Hepatocyte (in vitro differentiated cells): ENCODE measurements around the gene NPL. TPM values are rescaled to one million over a fixed set of nuclear protein-coding genes. Genes with fewer than 3 reads are reported as not detected.

Source experiments
- DNase-seq: peaks from one replicate; pipeline ENCODE4 v3.0.0-alpha.2; 2016; ENCODE audit warnings: low spot score
- H2AFZ ChIP-seq: fragments of 200-600 bp; sonication (generic); 2 replicates; pipeline ENCODE4 v1.6.0; 2016; ENCODE audit warnings: antibody characterized with exemption, mild to moderate bottlenecking
- H3K27ac ChIP-seq: fragments of 200-600 bp; sonication (generic); 2 replicates; pipeline ENCODE4 v1.5.1; 2016; ENCODE audit warnings: mild to moderate bottlenecking
- H3K27me3 ChIP-seq: fragments of 200-600 bp; sonication (generic); 2 replicates; pipeline ENCODE4 v1.6.1; 2016
- H3K36me3 ChIP-seq: fragments of 200-600 bp; sonication (generic); replicated peaks from 2 replicates; pipeline ENCODE4 v1.5.1; 2016; ENCODE audit warnings: low read depth; ENCODE audit not compliant: insufficient read depth
- H3K4me1 ChIP-seq: fragments of 200-600 bp; sonication (generic); 2 replicates; pipeline ENCODE4 v1.5.1; 2016; ENCODE audit warnings: mild to moderate bottlenecking, moderate library complexity; ENCODE audit not compliant: insufficient read depth
- H3K4me2 ChIP-seq: fragments of 200-600 bp; sonication (generic); 2 replicates; pipeline ENCODE4 v1.6.0; 2016
- H3K4me3 ChIP-seq: fragments of 200-600 bp; sonication (generic); 2 replicates; pipeline ENCODE4 v1.5.1; 2016; ENCODE audit warnings: mild to moderate bottlenecking
- H3K79me2 ChIP-seq: fragments of 200-600 bp; sonication (generic); 2 replicates; pipeline ENCODE4 v1.6.0; 2017; ENCODE audit warnings: mild to moderate bottlenecking
- H3K9me2 ChIP-seq: fragments of 200-600 bp; sonication (generic); replicated peaks from 2 replicates; pipeline ENCODE4 v1.6.0; 2017; ENCODE audit warnings: mild to moderate bottlenecking; ENCODE audit not compliant: insufficient read depth
- H3K9me3 ChIP-seq: fragments of 200-600 bp; sonication (generic); 2 replicates; pipeline ENCODE4 v1.5.1; 2016; ENCODE audit warnings: low read depth, mild to moderate bottlenecking
- H4K20me1 ChIP-seq: fragments of 200-600 bp; sonication (generic); 2 replicates; pipeline ENCODE4 v1.6.0; 2016; ENCODE audit warnings: mild to moderate bottlenecking; ENCODE audit not compliant: insufficient read depth, poor library complexity, severe bottlenecking
- EZH2 ChIP-seq: fragments of 200-600 bp; sonication (generic); IDR thresholded peaks from 2 replicates; pipeline ENCODE4 v1.6.1; 2016; ENCODE audit warnings: antibody characterized with exemption, mild to moderate bottlenecking, borderline replicate concordance
- EZH2phosphoT487 ChIP-seq: fragments of 200-600 bp; sonication (generic); IDR thresholded peaks from one replicate; pipeline ENCODE4 v1.6.1; 2018; ENCODE audit warnings: antibody characterized with exemption, mild to moderate bottlenecking, low read depth, moderate library complexity; ENCODE audit not compliant: unreplicated experiment, severe bottlenecking
- WGBS: methylation state at CpG from one replicate; pipeline ENCODE4 v1.1.6; 2016; ENCODE audit warnings: low lambda C conversion rate; ENCODE audit errors: missing lambda C conversion rate; 5-methylcytosine and 5-hydroxymethylcytosine counted together
- polyA plus RNA-seq: library from polyadenylated mRNA; unstranded; fragments of >200 nt; fragmentation: Nextera tagmentation; extraction: Ambion mirVana; gene quantifications from 2 replicates; pipeline ENCODE4 v1.2.1, GENCODE V29; 2016
- total RNA-seq: library from RNA; depleted of rRNA; stranded (reverse); fragments of >200 nt; gene quantifications from 2 replicates; pipeline ENCODE4 v1.2.3, GENCODE V29; 2014
- TF ChIP-seq, protein P1 (sequence below): fragments of 200-600 bp; sonication (generic); IDR thresholded peaks from 2 replicates; pipeline ENCODE4 v1.5.1; 2016; ENCODE audit warnings: antibody characterized with exemption, mild to moderate bottlenecking; ENCODE audit not compliant: poor library complexity

NPL gene
- total and polyA plus RNA-seq, 2 experiments from 2014 or later, result 7.1 to 10.2 TPM

GRCh38 chr1:182784556-182785171 is 4.9 kb upstream of the NPL start:
- Histone ChIP-seq H3K36me3 (no peaks in the 10 kb centered on the region), H2AFZ (no peak overlapping the region), H3K9me2 (no peaks in the 10 kb centered on the region), H3K27ac (no peak overlapping the region), H3K9me3 (no peaks in the 10 kb centered on the region), H3K4me3 (no peak overlapping the region), H3K4me2 (no peak overlapping the region), H4K20me1 (no peaks in the 10 kb centered on the region), H3K79me2 (no peaks in the 10 kb centered on the region), H3K27me3 (peaks cover 8% of the 10 kb centered on the region), H3K4me1 (no peaks in the 10 kb centered on the region)
- TF ChIP-seq EZH2phosphoT487, result no peak
- TF ChIP-seq, protein P1, sequence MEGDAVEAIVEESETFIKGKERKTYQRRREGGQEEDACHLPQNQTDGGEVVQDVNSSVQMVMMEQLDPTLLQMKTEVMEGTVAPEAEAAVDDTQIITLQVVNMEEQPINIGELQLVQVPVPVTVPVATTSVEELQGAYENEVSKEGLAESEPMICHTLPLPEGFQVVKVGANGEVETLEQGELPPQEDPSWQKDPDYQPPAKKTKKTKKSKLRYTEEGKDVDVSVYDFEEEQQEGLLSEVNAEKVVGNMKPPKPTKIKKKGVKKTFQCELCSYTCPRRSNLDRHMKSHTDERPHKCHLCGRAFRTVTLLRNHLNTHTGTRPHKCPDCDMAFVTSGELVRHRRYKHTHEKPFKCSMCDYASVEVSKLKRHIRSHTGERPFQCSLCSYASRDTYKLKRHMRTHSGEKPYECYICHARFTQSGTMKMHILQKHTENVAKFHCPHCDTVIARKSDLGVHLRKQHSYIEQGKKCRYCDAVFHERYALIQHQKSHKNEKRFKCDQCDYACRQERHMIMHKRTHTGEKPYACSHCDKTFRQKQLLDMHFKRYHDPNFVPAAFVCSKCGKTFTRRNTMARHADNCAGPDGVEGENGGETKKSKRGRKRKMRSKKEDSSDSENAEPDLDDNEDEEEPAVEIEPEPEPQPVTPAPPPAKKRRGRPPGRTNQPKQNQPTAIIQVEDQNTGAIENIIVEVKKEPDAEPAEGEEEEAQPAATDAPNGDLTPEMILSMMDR, result peak; percentile 84
- DNase-seq, result peak; percentile 82
- WGBS, result 43% methylated on average over 4 of the region's 4 CpGs

DNA sequence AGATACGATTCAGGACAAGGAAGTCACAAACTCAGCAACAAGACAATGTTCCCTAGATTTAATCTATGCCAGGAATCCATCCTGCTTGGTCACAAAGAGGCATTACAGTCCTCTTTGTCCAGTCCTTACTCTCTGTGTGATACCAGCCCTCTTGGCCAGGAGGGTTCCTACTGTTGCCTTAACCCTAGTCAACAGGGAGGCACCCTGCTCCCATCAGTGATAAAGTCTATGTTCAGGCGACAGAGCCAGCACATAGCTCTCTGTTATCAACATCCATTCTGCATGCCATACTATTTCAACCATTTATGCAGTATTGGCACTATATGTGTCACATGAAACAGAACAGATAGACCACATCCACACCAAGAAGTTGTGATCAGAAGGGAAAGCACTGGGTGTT is 4.4 kb upstream of the NPL start:
- no peak overlapping the region for H2AFZ ChIP-seq
- H3K9me3 ChIP-seq, result no peaks in the 10 kb centered on the region
- H3K4me2 ChIP-seq, result no peak overlapping the region
- no peak for DNase-seq
- no peaks in the 10 kb centered on the region for H3K9me2 ChIP-seq
- peaks cover 8% of the 10 kb centered on the region for H3K27me3 ChIP-seq
- H3K79me2 ChIP-seq, result no peaks in the 10 kb centered on the region
- no peak overlapping the region for H3K4me3 ChIP-seq
- WGBS, result 80% methylated on average over 2 of the region's 2 CpGs
- H3K27ac ChIP-seq, result no peak overlapping the region
- H4K20me1 ChIP-seq, result no peaks in the 10 kb centered on the region
- no peaks in the 10 kb centered on the region for H3K36me3 ChIP-seq
- no peak for TF ChIP-seq EZH2
- no peak for TF ChIP-seq EZH2phosphoT487
- TF ChIP-seq, protein P1, result no peak
- H3K4me1 ChIP-seq, result no peaks in the 10 kb centered on the region

DNA sequence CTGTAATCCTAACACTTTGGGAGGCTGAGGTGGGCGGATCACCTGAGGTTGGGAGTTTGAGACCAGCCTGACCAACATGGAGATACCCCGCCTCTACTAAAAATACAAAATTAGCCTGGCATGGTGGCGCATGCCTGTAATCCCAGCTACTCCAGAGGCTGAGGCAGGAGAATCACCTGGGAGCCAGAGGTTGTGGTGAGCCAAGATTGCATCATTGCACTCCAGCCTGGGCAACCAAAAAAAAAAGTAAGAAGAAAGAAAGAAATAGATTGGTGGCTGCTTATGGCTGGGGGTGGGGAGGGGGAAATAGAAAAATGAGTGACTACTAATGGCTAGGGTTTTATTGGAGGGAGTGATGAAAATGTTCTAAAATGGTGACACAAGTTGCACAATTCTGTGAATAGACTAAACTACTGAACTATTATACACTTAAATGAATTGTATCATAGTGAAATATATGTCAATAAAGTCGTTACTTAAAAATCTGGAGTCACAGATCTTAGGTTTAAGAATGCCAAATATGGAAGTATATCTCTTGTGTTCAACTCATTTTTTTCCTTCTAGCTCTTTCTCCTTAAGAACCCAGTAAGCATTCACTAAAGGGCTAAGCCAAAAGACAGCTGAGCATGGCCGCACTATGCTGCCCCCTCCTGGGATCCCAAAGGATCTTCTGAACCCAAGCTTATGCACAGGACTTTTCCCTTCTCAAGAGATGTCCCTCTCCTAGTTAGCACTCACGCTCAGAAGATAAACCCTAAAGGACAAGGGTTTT is 3.2 kb upstream of the NPL start:
- 58% methylated on average over 6 of the region's 6 CpGs for WGBS
- no peaks in the 10 kb centered on the region for H3K9me3 ChIP-seq
- H3K36me3 ChIP-seq, result no peaks in the 10 kb centered on the region
- H3K4me1 ChIP-seq, result no peaks in the 10 kb centered on the region
- no peak overlapping the region for H3K4me2 ChIP-seq
- peak; percentile 79 for DNase-seq
- H3K4me3 ChIP-seq, result no peak overlapping the region
- TF ChIP-seq, protein P1, result peak; percentile 66
- no peak for TF ChIP-seq EZH2
- H3K27me3 ChIP-seq, result peaks cover 8% of the 10 kb centered on the region
- H3K79me2 ChIP-seq, result no peaks in the 10 kb centered on the region
- H4K20me1 ChIP-seq, result no peaks in the 10 kb centered on the region
- no peak overlapping the region for H3K27ac ChIP-seq
- no peak overlapping the region for H2AFZ ChIP-seq
- no peaks in the 10 kb centered on the region for H3K9me2 ChIP-seq
